NT2/D1 (cell line): ENCODE measurements around the gene SRBD1.

ENCODE experiments used
- SUZ12 ChIP-seq: IDR thresholded peaks from 2 replicates; pipeline ENCODE4 v1.6.1; 2011; ENCODE audit not compliant: insufficient read length, insufficient read depth; ENCODE audit errors: extremely low read depth
- YY1 ChIP-seq: IDR thresholded peaks from 2 replicates; pipeline ENCODE4 v1.6.1; 2011; ENCODE audit not compliant: insufficient read length, insufficient read depth
- ZNF274 ChIP-seq: IDR thresholded peaks from 2 replicates; pipeline ENCODE4 v1.6.1; 2011; ENCODE audit warnings: mild to moderate bottlenecking, low read depth, low read length

- no peak for TF ChIP-seq YY1
- no peak for TF ChIP-seq ZNF274
- no peak for TF ChIP-seq SUZ12
Observed at GRCh38 chr2:45636008-45636407, 24.9 kb upstream of the SRBD1 start.
